ENCODE data around the gene RMND5B.

The RMND5B gene

GRCh38 chr5:178116143-178116885 is 14.5 kb upstream of the RMND5B start:
- TF ChIP-seq, protein P1, sequence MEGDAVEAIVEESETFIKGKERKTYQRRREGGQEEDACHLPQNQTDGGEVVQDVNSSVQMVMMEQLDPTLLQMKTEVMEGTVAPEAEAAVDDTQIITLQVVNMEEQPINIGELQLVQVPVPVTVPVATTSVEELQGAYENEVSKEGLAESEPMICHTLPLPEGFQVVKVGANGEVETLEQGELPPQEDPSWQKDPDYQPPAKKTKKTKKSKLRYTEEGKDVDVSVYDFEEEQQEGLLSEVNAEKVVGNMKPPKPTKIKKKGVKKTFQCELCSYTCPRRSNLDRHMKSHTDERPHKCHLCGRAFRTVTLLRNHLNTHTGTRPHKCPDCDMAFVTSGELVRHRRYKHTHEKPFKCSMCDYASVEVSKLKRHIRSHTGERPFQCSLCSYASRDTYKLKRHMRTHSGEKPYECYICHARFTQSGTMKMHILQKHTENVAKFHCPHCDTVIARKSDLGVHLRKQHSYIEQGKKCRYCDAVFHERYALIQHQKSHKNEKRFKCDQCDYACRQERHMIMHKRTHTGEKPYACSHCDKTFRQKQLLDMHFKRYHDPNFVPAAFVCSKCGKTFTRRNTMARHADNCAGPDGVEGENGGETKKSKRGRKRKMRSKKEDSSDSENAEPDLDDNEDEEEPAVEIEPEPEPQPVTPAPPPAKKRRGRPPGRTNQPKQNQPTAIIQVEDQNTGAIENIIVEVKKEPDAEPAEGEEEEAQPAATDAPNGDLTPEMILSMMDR (IDR thresholded peaks at IDR 0.05; ENCODE audit: borderline replicate concordance, control extremely low read depth, extremely low read depth, insufficient read depth, missing control alignments) = no peak
- peak; percentile 76 for DNase-seq (ENCODE audit: low spot score)
- in situ Hi-C loops (cut with MboI; ENCODE audit: low sequenced_read_pairs, unreplicated experiment) = no loop called here

DNA sequence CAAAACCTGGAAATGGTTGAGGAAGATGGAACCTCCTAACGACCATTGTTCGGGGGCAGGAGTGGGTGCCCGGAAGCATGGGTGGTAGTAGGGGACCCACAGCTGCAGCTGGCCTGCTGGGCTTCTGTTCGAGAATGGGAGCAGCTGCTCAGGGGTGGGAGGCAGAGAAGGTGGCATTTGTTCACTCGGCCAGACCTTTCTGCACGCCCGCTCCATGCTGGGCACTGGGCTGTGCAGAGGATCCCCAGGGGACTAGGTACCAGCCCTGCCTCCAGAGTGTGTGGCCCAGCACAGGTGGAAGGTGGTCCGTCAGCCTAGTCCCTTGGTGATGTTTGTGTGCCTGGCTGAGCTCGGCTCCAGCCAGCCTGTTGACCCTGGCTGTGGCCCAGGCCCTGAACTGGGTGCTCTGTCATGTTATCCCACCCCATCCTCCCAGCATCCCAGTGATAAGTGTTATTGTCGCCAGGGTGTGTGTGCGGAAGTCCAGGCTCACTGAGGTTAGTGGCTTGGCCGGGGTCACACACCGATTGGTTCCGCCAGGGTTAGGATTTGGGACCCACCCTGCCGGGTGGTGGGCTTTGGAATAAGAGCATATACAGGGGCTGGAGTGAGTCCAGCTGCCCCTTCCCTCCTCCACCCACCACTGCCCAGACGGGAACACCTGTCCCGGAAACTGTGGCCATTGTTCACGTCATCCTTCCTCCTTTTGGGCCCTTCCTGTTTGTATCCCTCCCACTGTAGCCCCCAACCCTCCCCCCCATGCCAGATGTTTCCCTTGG is 12.7 kb upstream of the RMND5B start:
- TF ChIP-seq, protein P1 (IDR thresholded peaks at IDR 0.05; ENCODE audit: borderline replicate concordance, control extremely low read depth, extremely low read depth, insufficient read depth, missing control alignments) = no peak
- no peak for DNase-seq (ENCODE audit: low spot score)
- in situ Hi-C loops (cut with MboI; ENCODE audit: low sequenced_read_pairs, unreplicated experiment) = no loop called here

- in situ Hi-C loops (cut with MboI; ENCODE audit: low sequenced_read_pairs, unreplicated experiment) = no loop called here
- TF ChIP-seq, protein P1 (IDR thresholded peaks at IDR 0.05; ENCODE audit: borderline replicate concordance, control extremely low read depth, extremely low read depth, insufficient read depth, missing control alignments) = no peak
- DNase-seq (ENCODE audit: low spot score) = peak; percentile 33
Measured at GRCh38 chr5:178119915-178120606, 10.8 kb upstream of the RMND5B start.

- TF ChIP-seq, protein P1 (IDR thresholded peaks at IDR 0.05; ENCODE audit: borderline replicate concordance, control extremely low read depth, extremely low read depth, insufficient read depth, missing control alignments) = peak; percentile 67
- DNase-seq (ENCODE audit: low spot score) = peak; percentile 91
- in situ Hi-C loops (cut with MboI; ENCODE audit: low sequenced_read_pairs, unreplicated experiment) = no loop called here
Measured at GRCh38 chr5:178120607-178121357, 10.0 kb upstream of the RMND5B start.

DNA sequence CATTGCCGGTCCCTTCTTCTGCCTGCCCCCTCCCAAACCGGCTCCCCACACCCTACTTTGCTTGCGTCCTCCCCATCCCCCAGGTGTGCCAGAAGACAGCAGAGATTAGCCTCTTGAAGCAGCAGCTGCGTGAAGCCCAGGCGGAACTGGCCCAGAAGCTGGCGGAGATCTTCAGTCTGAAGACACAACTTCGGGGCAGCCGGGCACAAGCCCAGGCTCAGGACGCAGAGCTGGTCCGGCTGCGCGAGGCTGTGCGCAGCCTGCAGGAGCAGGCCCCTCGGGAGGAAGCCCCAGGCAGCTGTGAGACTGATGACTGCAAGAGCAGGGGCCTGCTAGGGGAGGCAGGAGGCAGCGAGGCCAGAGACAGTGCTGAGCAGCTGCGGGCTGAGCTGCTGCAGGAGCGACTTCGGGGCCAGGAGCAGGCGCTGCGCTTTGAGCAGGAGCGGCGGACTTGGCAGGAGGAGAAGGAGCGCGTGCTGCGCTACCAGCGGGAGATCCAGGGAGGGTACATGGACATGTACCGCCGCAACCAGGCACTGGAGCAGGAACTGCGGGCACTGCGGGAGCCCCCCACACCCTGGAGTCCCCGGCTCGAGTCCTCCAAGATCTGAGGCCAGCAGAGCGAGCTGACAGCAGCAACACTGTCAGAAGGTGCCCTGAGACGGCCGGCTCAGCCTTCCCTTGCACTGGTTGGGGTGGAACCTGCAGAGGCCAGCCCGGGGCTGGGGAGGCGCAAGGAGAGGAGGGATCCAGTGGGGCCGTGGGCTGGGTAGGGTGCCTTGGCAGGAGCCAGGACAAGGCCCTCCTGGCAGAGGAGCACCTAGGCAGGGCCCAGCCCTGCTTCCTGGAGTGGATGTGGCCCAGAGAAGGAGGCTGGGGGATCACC is 9.2 kb upstream of the RMND5B start:
- TF ChIP-seq, protein P1 (IDR thresholded peaks at IDR 0.05; ENCODE audit: borderline replicate concordance, control extremely low read depth, extremely low read depth, insufficient read depth, missing control alignments) = no peak
- in situ Hi-C loops (cut with MboI; ENCODE audit: low sequenced_read_pairs, unreplicated experiment) = no loop called here
- DNase-seq (ENCODE audit: low spot score) = peak; percentile 15
